ENCODE results near the gene RPS6KA2. TPM values are rescaled to one million over a fixed set of nuclear protein-coding genes. Genes with fewer than 3 reads are reported as not detected.

The RPS6KA2 gene
- total and polyA plus RNA-seq, 2 donors (not counting 1 experiment from before 2014, with no cell fraction given), result 2.2 to 16.0 TPM

DNA sequence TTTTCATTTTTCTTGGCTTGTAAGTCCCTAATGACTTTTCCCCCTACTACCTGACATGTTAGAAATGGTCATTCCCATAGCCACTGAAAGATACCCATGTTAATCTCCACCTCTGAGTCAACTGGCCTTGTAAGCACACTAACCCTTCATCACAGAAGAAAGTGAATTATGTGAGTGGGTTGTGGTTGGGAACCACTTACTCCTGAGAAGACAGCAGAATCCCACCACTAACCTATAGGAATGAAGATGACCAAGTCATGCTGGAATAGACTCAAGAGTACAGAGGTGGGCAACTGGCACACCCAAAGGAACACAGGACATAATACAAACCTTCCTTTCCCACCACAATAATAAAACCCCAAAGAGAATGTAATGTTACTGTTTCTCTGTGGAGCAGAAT is 70.7 kb downstream of the RPS6KA2 start:
- ChIA-PET CTCF (no interaction called here), POLR2A (no interaction called here)
- Histone ChIP-seq H3K4me2 (replicated peaks; ENCODE audit: low read depth, low read length, poor library complexity, severe bottlenecking) (no peak overlapping the region), H3K79me2 (ENCODE audit: control insufficient read depth, insufficient read depth, low read length) (peaks cover 3% of the 10 kb centered on the region), H3K36me3 (replicated peaks in 1 of 2; ENCODE audit: control extremely low read depth in 1 of 2, control insufficient read depth in 1 of 2, extremely low read depth in 1 of 2, insufficient read depth in 2 of 2, low read length in 1 of 2) (no peaks in the 10 kb centered on the region), H3K9ac (ENCODE audit: low read length) (no peak overlapping the region), H3K4me1 (ENCODE audit: control insufficient read depth in 2 of 2, insufficient read depth in 2 of 2, low read length in 2 of 2) (peaks cover 0 to 6% of the 10 kb centered on the region in 2 donors), H3K4me3 (ENCODE audit: control extremely low read depth in 1 of 5, extremely low read depth in 1 of 5, insufficient read depth in 1 of 5, low read depth in 2 of 5, low read length in 4 of 5) (no peak overlapping the region), H2AFZ (ENCODE audit: insufficient read depth, low read depth, low read length, poor library complexity, severe bottlenecking) (no peak overlapping the region), H3K9me3 (ENCODE audit: control extremely low read depth in 1 of 3, control insufficient read depth in 2 of 3, insufficient read depth in 1 of 3, low read length in 2 of 3) (peaks cover 0 to 6% (median 4%) of the 10 kb centered on the region in 3 donors), H4K20me1 (ENCODE audit: control insufficient read depth, insufficient read depth, low read length, poor library complexity, severe bottlenecking) (no peaks in the 10 kb centered on the region), H3K27me3 (replicated peaks in 1 of 4; ENCODE audit: control extremely low read depth in 1 of 4, control insufficient read depth in 3 of 4, insufficient read depth in 4 of 4, low read length in 3 of 4) (no peaks in the 10 kb centered on the region), H3K27ac (ENCODE audit: low read length in 2 of 2) (no peak overlapping the region)
- no peak for TF ChIP-seq EZH2 (IDR thresholded peaks at IDR 0.05; ENCODE audit: borderline replicate concordance, insufficient read depth, low read depth, low read length, poor library complexity, severe bottlenecking)
- TF ChIP-seq, protein P1, sequence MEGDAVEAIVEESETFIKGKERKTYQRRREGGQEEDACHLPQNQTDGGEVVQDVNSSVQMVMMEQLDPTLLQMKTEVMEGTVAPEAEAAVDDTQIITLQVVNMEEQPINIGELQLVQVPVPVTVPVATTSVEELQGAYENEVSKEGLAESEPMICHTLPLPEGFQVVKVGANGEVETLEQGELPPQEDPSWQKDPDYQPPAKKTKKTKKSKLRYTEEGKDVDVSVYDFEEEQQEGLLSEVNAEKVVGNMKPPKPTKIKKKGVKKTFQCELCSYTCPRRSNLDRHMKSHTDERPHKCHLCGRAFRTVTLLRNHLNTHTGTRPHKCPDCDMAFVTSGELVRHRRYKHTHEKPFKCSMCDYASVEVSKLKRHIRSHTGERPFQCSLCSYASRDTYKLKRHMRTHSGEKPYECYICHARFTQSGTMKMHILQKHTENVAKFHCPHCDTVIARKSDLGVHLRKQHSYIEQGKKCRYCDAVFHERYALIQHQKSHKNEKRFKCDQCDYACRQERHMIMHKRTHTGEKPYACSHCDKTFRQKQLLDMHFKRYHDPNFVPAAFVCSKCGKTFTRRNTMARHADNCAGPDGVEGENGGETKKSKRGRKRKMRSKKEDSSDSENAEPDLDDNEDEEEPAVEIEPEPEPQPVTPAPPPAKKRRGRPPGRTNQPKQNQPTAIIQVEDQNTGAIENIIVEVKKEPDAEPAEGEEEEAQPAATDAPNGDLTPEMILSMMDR (IDR thresholded peaks at IDR 0.05), result no peak
- ATAC-seq (ENCODE audit: low read depth) (no peak), DNase-seq (no peak)
- Mint-ChIP-seq H3K27me3 (peaks cover 17% of the 10 kb centered on the region), H3K9me3 (ENCODE audit: insufficient read depth) (peaks cover 5% of the 10 kb centered on the region), H3K27ac (no peak overlapping the region), H3K4me3 (no peak overlapping the region), H3K4me1 (peaks cover 5% of the 10 kb centered on the region)
- intact Hi-C loops (cut with micrococcal nuclease), result no loop called here

- no peaks in the 10 kb centered on the region for H4K20me1 ChIP-seq (ENCODE audit: control insufficient read depth, insufficient read depth, low read length, poor library complexity, severe bottlenecking)
- H3K4me3 Mint-ChIP-seq, result no peak overlapping the region
- ATAC-seq (ENCODE audit: low read depth) (no peak), DNase-seq (no peak)
- ChIA-PET POLR2A (no interaction called here), CTCF (no interaction called here)
- peaks cover 0 to 4% (median 0%) of the 10 kb centered on the region in 3 donors for H3K9me3 ChIP-seq (ENCODE audit: control extremely low read depth in 1 of 3, control insufficient read depth in 2 of 3, insufficient read depth in 1 of 3, low read length in 2 of 3)
- H3K27ac ChIP-seq (ENCODE audit: low read length in 2 of 2), result no peak overlapping the region
- no peaks in the 10 kb centered on the region for H3K36me3 ChIP-seq (replicated peaks in 1 of 2; ENCODE audit: control extremely low read depth in 1 of 2, control insufficient read depth in 1 of 2, extremely low read depth in 1 of 2, insufficient read depth in 2 of 2, low read length in 1 of 2)
- intact Hi-C loops (cut with micrococcal nuclease), result no loop called here
- H3K79me2 ChIP-seq (ENCODE audit: control insufficient read depth, insufficient read depth, low read length), result peaks cover 3% of the 10 kb centered on the region
- no peak for TF ChIP-seq EZH2 (IDR thresholded peaks at IDR 0.05; ENCODE audit: borderline replicate concordance, insufficient read depth, low read depth, low read length, poor library complexity, severe bottlenecking)
- TF ChIP-seq, protein P1 (IDR thresholded peaks at IDR 0.05), result no peak
- H2AFZ ChIP-seq (ENCODE audit: insufficient read depth, low read depth, low read length, poor library complexity, severe bottlenecking), result no peak overlapping the region
- no peak overlapping the region for H3K9ac ChIP-seq (ENCODE audit: low read length)
- H3K4me2 ChIP-seq (replicated peaks; ENCODE audit: low read depth, low read length, poor library complexity, severe bottlenecking), result no peak overlapping the region
- peaks cover 0 to 6% of the 10 kb centered on the region in 2 donors for H3K4me1 ChIP-seq (ENCODE audit: control insufficient read depth in 2 of 2, insufficient read depth in 2 of 2, low read length in 2 of 2)
- peaks cover 4% of the 10 kb centered on the region for H3K9me3 Mint-ChIP-seq (ENCODE audit: insufficient read depth)
- H3K27me3 ChIP-seq (replicated peaks in 1 of 4; ENCODE audit: control extremely low read depth in 1 of 4, control insufficient read depth in 3 of 4, insufficient read depth in 4 of 4, low read length in 3 of 4), result no peaks in the 10 kb centered on the region
- peaks cover 5% of the 10 kb centered on the region for H3K4me1 Mint-ChIP-seq
- no peak overlapping the region for H3K27ac Mint-ChIP-seq
- H3K4me3 ChIP-seq (ENCODE audit: control extremely low read depth in 1 of 5, extremely low read depth in 1 of 5, insufficient read depth in 1 of 5, low read depth in 2 of 5, low read length in 4 of 5), result no peak overlapping the region
- H3K27me3 Mint-ChIP-seq, result peaks cover 17% of the 10 kb centered on the region
- 93% methylated on average over 4 of the region's 6 CpGs for WGBS (ENCODE audit: insufficient coverage)
Measured at GRCh38 chr6:166555086-166555485, 72.0 kb downstream of the RPS6KA2 start.

Measured in B cell (primary cell).